EL (cell line): Measurements from ENCODE around the gene SMIM1.
"Not testable (repeated sequence)": the region's sequence is repeated elsewhere in the genome, so short reads cannot be mapped to it uniquely, and the experiment has no call there.

Source experiments
- DNase-seq: peaks from one replicate; pipeline ENCODE4 v3.0.0-alpha.2; 2016

SMIM1 gene

DNA sequence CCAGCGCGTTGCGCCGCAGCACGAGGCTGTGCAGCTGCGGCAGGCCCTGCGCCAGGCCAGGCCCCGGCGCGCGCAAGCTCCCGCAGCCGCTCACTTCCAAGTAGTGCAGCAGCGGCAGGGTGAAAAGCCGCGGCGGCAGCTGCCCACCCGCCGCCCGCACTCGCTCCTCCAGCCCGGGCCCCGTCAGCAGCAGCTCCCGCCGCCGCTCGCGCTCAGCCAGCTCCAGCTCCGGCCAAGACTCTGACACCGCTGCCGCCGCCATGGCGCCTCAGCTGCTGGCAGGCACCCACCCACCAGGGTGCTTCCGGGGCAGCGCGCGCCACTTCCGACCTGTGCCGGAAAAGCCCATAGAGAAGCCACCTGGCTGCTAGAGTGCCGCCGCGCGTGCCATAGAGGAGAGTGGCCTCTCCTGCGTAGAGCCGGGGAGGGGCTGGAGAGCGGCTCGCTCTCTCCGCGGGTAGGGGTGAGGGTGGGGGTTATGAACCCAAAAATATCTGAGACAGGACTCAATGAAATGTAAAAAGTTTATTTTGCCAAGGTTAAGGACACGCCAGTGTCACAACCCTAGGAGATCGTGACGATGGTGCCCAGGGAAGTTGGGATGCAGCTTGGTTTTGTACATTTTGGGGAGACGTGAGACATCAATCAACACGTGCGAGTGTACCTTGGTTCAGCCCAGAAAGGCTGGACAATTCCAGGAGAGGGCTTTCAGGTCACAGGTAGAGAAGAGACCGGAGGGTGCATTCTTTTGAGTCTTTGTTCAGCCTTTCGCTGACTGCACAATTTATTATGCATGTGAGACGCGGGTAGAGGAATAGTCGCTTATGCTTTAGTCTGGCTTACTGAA, 23.9 kb downstream of the SMIM1 start, which contains the start of gene LRRC47:
Gene LRRC47, minus strand, starts transcription at position 284 of the 847 bp plus-strand sequence. Its CDS starts 22 bp downstream, at position 262.
- DNase-seq, result peak; percentile 89

GRCh38 chr1:3799976-3800685, 27.6 kb downstream of the SMIM1 start:
- no peak for DNase-seq

DNA sequence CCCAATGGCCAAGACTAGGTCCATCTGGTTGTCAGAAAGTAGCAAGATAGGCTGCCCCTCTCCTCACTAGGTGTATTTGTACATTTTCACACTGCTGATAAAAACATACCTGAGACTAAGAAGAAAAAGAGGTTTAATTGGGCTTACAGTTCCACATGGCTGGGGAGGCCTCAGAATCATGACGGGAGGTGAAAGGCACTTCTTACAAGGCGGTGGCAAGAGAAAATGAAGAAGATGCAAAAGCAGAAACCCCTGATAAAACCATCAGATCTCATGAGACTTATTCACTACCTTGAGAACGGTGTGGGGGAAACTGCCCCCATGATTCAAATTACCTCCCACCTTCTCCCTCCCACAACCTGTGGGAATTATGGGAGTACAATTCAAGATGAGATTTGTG, 28.2 kb downstream of the SMIM1 start:
- not testable (repeated sequence) for DNase-seq

- DNase-seq, result no peak
Measured at GRCh38 chr1:3803905-3804626, 31.5 kb downstream of the SMIM1 start.

DNA sequence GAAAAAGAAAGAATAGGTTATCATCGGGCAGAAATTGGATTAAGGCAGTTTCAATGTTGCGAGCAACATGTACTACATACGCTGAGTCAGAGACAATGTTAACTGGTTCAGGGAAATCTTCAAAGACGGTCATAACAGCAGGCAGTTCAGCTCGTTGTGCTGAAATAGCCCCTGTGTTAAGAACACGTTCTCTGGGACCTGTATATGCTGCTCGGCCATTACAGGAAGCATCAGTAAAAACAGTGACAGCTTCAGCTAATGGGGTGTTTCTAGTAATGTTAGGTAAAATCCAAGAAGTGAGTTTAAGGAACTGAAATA, 32.0 kb downstream of the SMIM1 start:
- DNase-seq, result not testable (repeated sequence)

GRCh38 chr1:3805038-3805437, 32.5 kb downstream of the SMIM1 start:
- DNase-seq, result no peak

- DNase-seq, result no peak
Measured at GRCh38 chr1:3807769-3808168, 35.2 kb downstream of the SMIM1 start.

DNA sequence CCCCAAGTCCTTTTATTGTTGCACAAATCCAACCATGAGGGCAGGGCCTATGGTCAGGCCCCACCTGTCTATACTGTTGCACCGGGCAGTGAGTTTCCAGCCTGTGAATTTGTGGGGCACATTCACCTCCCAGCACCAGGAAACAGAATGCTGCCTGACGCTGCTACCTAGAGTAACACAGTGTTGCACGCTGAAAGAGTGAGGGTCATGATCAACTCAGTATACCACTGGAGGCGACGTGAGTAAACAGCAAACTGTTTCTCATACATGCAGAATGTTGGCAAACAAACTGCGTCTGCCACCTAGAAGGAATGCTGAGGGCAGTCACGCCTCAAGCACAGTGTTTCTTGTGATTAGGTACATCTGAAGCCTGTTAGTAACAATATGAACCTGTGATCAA, 37.1 kb downstream of the SMIM1 start:
- DNase-seq, result no peak

GRCh38 chr1:3810149-3810761, 37.7 kb downstream of the SMIM1 start:
- not testable (repeated sequence) for DNase-seq

- DNase-seq, result no peak
Measured at GRCh38 chr1:3811595-3811911, 39.0 kb downstream of the SMIM1 start.

DNA sequence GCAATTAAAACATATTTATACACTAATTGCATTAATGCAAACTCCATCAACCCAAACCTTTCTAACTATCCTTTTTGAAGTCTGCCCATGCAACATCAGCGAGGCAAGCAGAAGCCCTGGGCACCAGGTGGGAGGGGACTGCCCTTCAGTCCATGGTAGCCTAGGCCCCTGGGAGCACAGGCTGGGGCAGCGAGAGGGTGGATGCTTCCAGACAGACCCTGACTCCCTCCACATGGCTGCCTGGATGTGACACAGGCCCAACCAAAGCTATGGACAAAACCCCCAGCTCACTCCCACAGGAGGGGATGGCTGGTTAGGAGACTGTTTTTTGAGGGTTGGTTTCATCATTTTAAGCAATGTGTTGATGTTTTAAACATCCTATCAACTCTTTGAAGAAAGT, 41.5 kb downstream of the SMIM1 start:
- DNase-seq, result no peak

DNA sequence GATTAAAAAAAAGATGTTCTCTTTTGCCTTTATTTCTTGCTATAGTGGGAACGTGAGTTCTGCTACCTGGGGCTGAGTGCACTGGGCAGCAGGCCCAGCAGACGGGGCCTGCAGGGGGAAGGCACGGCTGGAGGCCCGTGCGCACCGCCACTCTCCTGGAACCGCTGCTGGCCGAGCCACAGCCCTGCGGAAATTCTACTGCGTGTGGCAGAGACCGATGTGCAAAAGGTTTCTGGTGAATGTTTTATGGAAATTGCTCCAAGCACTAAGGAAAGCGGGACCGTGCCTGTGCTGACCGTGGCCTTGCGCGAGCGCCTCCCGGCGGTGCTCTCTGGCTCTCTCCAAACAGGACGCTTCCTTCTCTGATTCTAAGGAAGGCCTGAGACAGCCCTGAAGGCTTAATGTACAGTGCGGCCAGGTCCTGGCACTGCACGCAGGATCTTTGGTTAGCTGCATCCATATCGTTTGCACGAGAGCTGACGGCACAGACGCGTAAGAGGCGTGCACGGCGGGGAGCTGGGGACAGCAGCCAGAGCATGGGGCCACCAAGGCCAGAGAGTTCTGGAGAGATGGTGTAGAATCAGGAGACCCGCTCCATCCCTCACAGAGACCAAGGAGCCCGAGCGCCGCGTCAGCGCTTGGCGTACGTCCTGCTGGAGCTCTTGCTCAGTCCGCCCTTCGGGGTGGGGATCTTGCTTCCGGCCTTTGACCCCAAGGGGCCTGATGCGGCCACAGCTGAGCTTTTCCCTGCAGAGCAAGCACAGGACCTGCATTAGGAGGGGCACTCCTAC, 42.4 kb downstream of the SMIM1 start:
- DNase-seq, result no peak

DNA sequence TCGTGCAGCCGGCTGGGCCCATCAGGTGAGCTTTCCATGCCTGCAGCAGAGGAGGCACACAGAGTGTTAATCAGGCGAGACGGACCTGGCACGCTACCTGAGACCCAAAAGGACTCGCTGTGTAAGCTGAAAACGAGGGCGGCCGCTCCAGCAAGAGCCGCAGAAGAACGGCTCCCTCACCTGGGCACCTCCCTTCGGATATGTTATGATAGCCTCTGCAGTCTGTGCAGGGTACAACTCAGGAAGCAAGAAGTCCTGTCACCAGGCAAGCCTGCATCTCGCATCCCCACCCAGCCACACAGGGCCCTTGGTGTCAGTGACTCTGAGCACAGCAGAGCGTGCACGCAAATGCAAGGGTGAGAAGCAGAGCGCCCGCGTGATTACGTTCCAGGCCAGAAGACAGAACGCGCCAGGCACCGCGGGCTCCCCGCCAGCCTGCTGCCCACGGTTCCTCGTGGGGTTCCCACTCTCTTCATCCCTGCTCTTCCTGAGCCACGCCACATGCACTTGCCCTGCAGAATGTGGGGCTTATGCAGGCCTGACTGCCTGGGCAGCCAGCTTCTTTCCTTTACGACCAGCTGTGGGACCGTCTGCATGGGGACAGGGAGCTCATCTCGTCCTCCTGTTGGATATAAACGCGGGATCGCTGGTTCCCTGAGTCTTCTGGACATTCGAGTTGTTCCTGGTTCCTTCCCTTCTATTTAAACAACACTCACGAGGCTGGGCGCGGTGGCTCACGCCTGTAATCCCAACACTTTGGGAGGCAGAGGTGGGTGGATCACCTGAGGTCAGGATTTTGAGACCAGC, 44.0 kb downstream of the SMIM1 start:
- no peak for DNase-seq

DNA sequence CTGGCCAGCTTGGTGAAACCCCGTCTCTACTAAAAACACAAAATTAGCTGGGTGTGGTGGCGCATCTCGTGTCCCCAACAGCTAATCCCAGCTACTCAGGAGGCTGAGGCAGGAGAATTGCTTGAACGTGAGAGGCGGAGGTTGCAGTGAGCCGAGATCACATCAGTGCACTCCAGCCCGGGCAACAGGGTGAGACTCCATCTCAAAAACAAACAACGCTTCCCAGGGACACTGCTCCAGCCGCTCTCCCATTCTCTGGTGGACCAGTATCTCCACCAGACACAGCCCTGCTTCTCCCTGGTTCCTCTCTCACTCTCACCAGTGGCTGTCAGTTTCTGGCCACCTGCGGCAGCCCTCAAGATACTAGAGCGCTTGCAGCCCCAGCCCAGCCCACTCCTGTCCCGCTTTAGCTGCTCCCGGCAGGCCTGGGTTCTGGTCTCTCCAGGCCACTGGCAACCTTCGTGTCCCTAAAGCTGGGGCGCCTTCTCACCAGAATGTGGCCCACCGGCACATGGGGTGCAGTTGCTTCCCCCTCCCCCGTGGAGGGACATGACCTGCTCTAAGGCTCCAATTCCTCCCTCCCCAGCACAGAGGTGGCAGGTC, 44.7 kb downstream of the SMIM1 start:
- no peak for DNase-seq

DNA sequence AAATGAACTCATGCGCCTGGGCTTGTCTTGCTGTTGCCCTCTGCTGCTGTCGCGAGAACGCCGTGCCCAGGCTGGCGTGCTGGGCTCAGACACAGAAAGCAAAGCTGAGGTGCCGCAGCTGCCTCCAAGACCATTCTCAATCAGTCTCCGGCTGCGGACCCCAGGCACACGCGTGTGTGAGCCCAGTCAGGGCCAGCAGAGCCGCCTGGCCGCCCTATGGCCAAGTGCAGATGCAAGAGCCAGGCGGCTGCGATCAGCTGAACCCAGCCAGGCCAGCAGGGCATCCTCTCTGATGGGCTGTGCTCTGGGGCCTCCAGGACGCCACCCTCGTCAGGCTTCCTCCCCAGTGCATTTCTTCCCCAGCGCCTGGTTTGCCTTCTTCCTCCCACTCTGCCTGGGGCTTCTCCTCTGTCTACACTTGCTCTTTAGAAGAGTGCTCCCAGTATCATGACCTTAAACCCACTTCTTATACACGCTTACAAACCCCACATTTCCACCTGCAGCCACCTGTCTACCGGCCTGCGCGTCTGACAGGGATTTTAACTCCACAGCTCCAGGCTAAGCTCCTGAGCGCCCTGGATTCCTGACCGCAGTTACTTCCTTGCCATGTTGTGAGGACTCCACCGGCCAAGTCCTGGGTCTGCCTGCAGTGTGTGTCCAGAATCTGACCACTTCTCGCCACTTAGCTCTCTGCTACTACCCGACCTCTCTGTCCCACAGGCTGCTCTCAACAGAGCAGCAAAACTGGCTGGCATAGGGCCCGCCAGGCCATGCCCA, 45.5 kb downstream of the SMIM1 start:
- DNase-seq, result no peak

- no peak for DNase-seq
Measured at GRCh38 chr1:3819771-3820200, 47.2 kb downstream of the SMIM1 start.

GRCh38 chr1:3820316-3820715, 47.8 kb downstream of the SMIM1 start:
- DNase-seq, result no peak

DNA sequence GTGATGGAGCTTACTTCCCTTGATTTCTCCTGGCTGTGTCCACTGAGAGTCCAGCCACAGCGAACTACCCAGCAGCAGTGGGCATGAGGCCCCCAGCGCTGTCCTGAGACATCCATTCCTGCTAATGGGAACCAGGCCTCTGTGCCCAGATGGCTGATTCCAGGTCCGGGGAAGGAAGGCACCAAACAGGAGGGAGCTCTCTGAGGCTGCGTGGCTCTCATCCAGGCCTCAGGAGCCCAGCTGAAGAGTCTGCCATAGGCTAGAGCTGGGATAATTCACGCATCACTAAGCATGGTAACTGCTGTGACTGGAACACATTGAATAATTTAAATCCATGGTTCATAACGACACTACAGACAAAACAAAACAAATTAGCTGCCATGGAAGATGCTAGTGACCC, 48.5 kb downstream of the SMIM1 start:
- DNase-seq, result no peak

DNA sequence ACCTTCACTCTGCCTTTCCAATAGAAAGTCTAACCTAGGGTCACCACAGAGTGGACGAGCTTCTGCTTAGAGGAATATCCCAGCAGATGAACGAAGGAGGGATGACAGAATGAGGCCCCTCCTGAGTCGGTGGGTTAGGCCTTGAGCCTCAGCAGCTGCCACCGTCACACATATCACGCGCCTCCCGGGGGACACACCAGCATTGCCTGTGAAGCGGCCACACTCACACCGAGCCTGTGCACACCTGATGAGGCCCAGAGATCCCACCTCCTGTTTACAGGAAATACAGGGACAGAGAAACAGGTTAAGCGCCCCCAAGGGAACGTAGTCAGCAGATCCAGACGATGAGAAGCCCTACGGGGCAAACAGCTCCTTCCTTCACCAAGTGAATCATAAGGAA, 48.9 kb downstream of the SMIM1 start:
- no peak for DNase-seq

DNA sequence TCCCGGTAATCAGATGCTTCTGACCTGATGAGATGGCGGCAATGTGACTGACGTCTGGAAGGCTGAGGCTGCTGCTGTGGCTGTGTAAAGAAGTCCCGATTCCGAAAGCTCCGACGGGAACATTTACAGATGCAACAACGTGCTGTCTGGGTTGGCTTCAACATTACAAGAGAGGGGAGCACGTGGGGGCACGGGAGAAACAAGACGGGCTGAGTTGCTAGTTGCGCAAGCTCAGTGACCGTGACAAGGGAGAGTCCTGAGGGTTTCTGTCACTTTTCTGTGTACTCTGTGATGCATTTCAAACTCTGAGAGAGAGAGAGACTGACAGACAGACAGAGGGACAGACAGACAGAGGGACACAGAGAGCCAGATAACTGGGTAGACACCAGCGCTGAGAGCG, 49.4 kb downstream of the SMIM1 start:
- no peak for DNase-seq
